GM23338 (cell line): ENCODE measurements around the gene FRMD1. TPM values are rescaled to one million over a fixed set of nuclear protein-coding genes. Genes with fewer than 3 reads are reported as not detected.

Source experiments
- ATAC-seq: fragments of 200-7000 bp; cut with Tn5 transposase; 3 replicates; pipeline ENCODE4 v1.9.1; 2020
- DNase-seq: peaks from one replicate; pipeline ENCODE4 v3.0.0-alpha.2; 2015; ENCODE audit warnings: low spot score
- H2AFZ ChIP-seq: fragments of 200-600 bp; sonication (generic); 2 replicates; pipeline ENCODE4 v1.8.0; 2016; ENCODE audit warnings: antibody characterized with exemption, mild to moderate bottlenecking, moderate library complexity
- H3F3A ChIP-seq: fragments of 200-600 bp; sonication (generic); replicated peaks from 2 replicates; pipeline ENCODE4 v1.8.0; 2017; ENCODE audit warnings: antibody characterized with exemption, mixed run types, low read depth
- H3K27ac ChIP-seq: fragments of 200-600 bp; sonication (generic); 2 replicates; pipeline ENCODE4 v1.6.1; 2016; ENCODE audit warnings: low read depth
- H3K27me3 ChIP-seq: fragments of 200-600 bp; sonication (generic); 2 replicates; pipeline ENCODE4 v1.8.0; 2016; ENCODE audit warnings: mild to moderate bottlenecking, mixed run types, moderate library complexity; ENCODE audit not compliant: insufficient read depth
- H3K36me3 ChIP-seq: fragments of 200-600 bp; sonication (generic); 2 replicates; pipeline ENCODE4 v1.8.0; 2016; ENCODE audit warnings: mild to moderate bottlenecking; ENCODE audit not compliant: insufficient read depth
- H3K4me1 ChIP-seq: fragments of 200-600 bp; sonication (generic); 2 replicates; pipeline ENCODE4 v1.8.0; 2016; ENCODE audit warnings: mild to moderate bottlenecking, moderate library complexity; ENCODE audit not compliant: insufficient read depth
- H3K4me2 ChIP-seq: fragments of 200-600 bp; sonication (generic); 2 replicates; pipeline ENCODE4 v1.7.1; 2017; ENCODE audit warnings: mixed run types
- H3K4me3 ChIP-seq: fragments of 200-600 bp; sonication (generic); 2 replicates; pipeline ENCODE4 v1.6.1; 2016; ENCODE audit warnings: mixed run types
- H3K79me2 ChIP-seq: fragments of 200-600 bp; sonication (generic); replicated peaks from 2 replicates; pipeline ENCODE4 v1.8.0; 2017; ENCODE audit warnings: mild to moderate bottlenecking; ENCODE audit not compliant: insufficient read depth
- H3K9me2 ChIP-seq: fragments of 200-600 bp; sonication (generic); 2 replicates; pipeline ENCODE4 v1.8.0; 2017; ENCODE audit not compliant: insufficient read depth
- H4K20me1 ChIP-seq: fragments of 200-600 bp; sonication (generic); replicated peaks from 2 replicates; pipeline ENCODE4 v1.8.0; 2017; ENCODE audit warnings: mild to moderate bottlenecking; ENCODE audit not compliant: insufficient read depth
- H3K27ac Mint-ChIP-seq: 2 replicates; pipeline ENCODE4 v1.8.0; 2020; ENCODE audit warnings: inconsistent platforms, mild to moderate bottlenecking, moderate library complexity, mixed read lengths
- H3K27me3 Mint-ChIP-seq: 3 replicates; pipeline ENCODE4 v1.8.0; 2022; ENCODE audit warnings: low read depth, mild to moderate bottlenecking, moderate library complexity, mixed read lengths, inconsistent platforms; ENCODE audit not compliant: insufficient read depth, poor library complexity
- H3K36me3 Mint-ChIP-seq: 3 replicates; pipeline ENCODE4 v1.8.0; 2021; ENCODE audit warnings: low read depth, mild to moderate bottlenecking, inconsistent platforms, moderate library complexity, mixed read lengths
- H3K4me1 Mint-ChIP-seq: 3 replicates; pipeline ENCODE4 v1.8.0; 2020; ENCODE audit warnings: mild to moderate bottlenecking, inconsistent platforms, mixed read lengths
- H3K4me3 Mint-ChIP-seq: 3 replicates; pipeline ENCODE4 v1.8.0; 2021; ENCODE audit warnings: moderate library complexity, mild to moderate bottlenecking, inconsistent platforms, mixed read lengths
- H3K9me3 Mint-ChIP-seq: 3 replicates; pipeline ENCODE4 v1.8.0; 2020; ENCODE audit warnings: moderate library complexity, mild to moderate bottlenecking, inconsistent platforms, mixed read lengths
- EZH2 ChIP-seq: fragments of 200-600 bp; sonication (generic); IDR thresholded peaks from one replicate; pipeline ENCODE4 v1.8.0; 2017; ENCODE audit warnings: antibody characterized with exemption, mild to moderate bottlenecking, low read depth; ENCODE audit not compliant: unreplicated experiment
- EZH2phosphoT487 ChIP-seq: fragments of 200-600 bp; sonication (generic); IDR thresholded peaks from one replicate; pipeline ENCODE4 v1.8.1; 2018; ENCODE audit warnings: antibody characterized with exemption; ENCODE audit not compliant: unreplicated experiment
- NANOG ChIP-seq: IDR thresholded peaks from 2 replicates; pipeline ENCODE4 v1.6.1; 2016; ENCODE audit warnings: antibody characterized with exemption, borderline replicate concordance
- ZNF114 ChIP-seq: fragments of 250-450 bp; sonication (Bioruptor Pico); IDR thresholded peaks from 2 replicates; pipeline ENCODE4 v1.5.0; 2020; ENCODE audit warnings: mild to moderate bottlenecking, moderate library complexity
- polyA plus RNA-seq: library from polyadenylated mRNA; unstranded; fragments of >200 nt; fragmentation: Nextera tagmentation; extraction: Ambion mirVana; gene quantifications from 2 replicates; pipeline ENCODE4 v1.2.1, GENCODE V29; 2016
- total RNA-seq: library from RNA; depleted of rRNA; stranded (reverse); fragments of >200 nt; shearing (Covaris generic); gene quantifications from 2 replicates; pipeline ENCODE4 v1.2.3, GENCODE V29; 2014
- TF ChIP-seq, protein P1 (sequence below): fragments of 250-450 bp; sonication (Bioruptor Pico); IDR thresholded peaks from 2 replicates; pipeline ENCODE4 v1.5.0; 2020; ENCODE audit warnings: mild to moderate bottlenecking, moderate library complexity

FRMD1 gene
- total and polyA plus RNA-seq, 2 experiments from 2014 or later, result 1.0 to 2.0 TPM

DNA sequence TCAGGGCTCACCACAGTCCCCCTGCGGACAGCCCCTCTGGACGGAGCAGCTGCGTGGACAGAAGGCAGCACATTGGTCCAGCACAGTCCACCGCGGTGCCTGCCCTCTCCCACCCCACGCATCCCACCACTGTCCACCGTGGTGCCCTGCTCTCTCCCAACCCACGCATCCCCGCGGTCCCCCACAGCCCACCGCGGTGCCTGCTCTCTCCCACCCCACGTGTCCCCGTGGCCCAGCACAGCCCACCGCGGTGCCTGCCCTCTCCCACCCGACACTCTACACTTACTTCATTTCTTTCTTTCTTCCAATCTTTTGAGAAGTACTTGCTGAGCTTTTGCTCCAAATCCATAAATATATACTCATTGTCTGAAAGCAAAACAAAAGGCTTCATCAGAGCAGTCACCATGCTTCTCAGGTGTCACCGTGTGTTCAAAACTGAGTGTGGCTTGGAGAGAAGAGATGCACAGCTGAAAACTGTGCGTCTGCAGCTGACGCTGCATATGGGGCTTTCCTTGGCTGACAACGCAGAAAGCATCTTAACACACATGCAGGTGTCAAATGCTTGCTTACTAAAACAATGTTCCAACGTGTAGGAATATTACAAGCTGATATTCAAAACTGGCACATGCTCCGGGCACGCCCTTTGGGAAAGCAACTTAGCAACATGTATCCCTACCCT is 11.8 kb downstream of the FRMD1 start (continued):
- TF ChIP-seq, protein P1, sequence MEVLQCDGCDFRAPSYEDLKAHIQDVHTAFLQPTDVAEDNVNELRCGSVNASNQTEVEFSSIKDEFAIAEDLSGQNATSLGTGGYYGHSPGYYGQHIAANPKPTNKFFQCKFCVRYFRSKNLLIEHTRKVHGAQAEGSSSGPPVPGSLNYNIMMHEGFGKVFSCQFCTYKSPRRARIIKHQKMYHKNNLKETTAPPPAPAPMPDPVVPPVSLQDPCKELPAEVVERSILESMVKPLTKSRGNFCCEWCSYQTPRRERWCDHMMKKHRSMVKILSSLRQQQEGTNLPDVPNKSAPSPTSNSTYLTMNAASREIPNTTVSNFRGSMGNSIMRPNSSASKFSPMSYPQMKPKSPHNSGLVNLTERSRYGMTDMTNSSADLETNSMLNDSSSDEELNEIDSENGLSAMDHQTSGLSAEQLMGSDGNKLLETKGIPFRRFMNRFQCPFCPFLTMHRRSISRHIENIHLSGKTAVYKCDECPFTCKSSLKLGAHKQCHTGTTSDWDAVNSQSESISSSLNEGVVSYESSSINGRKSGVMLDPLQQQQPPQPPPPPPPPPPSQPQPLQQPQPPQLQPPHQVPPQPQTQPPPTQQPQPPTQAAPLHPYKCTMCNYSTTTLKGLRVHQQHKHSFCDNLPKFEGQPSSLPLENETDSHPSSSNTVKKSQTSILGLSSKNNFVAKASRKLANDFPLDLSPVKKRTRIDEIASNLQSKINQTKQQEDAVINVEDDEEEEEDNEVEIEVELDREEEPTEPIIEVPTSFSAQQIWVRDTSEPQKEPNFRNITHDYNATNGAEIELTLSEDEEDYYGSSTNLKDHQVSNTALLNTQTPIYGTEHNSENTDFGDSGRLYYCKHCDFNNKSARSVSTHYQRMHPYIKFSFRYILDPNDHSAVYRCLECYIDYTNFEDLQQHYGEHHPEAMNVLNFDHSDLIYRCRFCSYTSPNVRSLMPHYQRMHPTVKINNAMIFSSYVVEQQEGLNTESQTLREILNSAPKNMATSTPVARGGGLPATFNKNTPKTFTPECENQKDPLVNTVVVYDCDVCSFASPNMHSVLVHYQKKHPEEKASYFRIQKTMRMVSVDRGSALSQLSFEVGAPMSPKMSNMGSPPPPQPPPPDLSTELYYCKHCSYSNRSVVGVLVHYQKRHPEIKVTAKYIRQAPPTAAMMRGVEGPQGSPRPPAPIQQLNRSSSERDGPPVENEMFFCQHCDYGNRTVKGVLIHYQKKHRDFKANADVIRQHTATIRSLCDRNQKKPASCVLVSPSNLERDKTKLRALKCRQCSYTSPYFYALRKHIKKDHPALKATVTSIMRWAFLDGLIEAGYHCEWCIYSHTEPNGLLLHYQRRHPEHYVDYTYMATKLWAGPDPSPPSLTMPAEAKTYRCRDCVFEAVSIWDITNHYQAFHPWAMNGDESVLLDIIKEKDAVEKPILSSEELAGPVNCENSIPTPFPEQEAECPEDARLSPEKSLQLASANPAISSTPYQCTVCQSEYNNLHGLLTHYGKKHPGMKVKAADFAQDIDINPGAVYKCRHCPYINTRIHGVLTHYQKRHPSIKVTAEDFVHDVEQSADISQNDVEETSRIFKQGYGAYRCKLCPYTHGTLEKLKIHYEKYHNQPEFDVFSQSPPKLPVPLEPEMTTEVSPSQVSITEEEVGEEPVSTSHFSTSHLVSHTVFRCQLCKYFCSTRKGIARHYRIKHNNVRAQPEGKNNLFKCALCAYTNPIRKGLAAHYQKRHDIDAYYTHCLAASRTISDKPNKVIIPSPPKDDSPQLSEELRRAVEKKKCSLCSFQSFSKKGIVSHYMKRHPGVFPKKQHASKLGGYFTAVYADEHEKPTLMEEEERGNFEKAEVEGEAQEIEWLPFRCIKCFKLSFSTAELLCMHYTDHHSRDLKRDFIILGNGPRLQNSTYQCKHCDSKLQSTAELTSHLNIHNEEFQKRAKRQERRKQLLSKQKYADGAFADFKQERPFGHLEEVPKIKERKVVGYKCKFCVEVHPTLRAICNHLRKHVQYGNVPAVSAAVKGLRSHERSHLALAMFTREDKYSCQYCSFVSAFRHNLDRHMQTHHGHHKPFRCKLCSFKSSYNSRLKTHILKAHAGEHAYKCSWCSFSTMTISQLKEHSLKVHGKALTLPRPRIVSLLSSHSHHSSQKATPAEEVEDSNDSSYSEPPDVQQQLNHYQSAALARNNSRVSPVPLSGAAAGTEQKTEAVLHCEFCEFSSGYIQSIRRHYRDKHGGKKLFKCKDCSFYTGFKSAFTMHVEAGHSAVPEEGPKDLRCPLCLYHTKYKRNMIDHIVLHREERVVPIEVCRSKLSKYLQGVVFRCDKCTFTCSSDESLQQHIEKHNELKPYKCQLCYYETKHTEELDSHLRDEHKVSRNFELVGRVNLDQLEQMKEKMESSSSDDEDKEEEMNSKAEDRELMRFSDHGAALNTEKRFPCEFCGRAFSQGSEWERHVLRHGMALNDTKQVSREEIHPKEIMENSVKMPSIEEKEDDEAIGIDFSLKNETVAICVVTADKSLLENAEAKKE (CRISPR knock-in tag), result no peak
- TF ChIP-seq EZH2phosphoT487 (no peak), NANOG (no peak), ZNF114 (CRISPR knock-in tag) (no peak), EZH2 (no peak)

DNA sequence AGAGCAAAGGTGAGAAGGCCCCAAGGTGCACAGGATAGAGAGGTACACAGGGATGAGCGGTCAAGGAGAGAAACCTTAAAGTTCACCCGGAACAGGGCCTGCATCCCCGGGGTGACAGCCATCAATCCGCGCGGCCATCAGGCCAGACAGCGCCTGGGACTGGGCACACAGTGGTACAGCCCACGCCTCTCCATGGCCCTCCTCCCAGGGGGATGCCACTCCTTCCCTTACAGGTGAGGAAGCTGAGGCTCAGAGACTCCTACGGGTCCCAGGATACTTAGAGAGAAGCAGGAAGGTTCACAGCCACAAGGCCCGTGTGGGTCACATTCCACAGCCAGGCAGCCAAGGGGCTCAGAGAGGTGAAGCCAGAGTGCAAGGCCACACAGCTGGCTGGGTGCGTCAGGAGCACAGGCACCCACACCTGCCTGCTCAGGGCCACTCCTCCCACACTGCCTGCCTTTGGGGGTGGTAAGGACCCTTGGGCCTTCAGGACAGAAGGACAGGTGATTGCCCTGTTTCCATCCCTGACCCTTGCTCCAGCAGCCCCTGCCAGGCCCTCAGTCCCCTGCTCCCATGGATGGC is 14.7 kb downstream of the FRMD1 start:
- no peak overlapping the region for H3K4me2 ChIP-seq
- no peaks in the 10 kb centered on the region for H4K20me1 ChIP-seq
- Mint-ChIP-seq H3K27me3 (peaks cover 7% of the 10 kb centered on the region), H3K9me3 (no peaks in the 10 kb centered on the region), H3K4me1 (no peaks in the 10 kb centered on the region), H3K4me3 (no peak overlapping the region), H3K27ac (no peak overlapping the region), H3K36me3 (no peaks in the 10 kb centered on the region)
- no peak overlapping the region for H2AFZ ChIP-seq
- DNase-seq, result no peak
- ATAC-seq, result no peak
- H3K4me1 ChIP-seq, result no peaks in the 10 kb centered on the region
- H3K9me2 ChIP-seq, result no peaks in the 10 kb centered on the region
- H3K4me3 ChIP-seq, result no peak overlapping the region
- no peaks in the 10 kb centered on the region for H3K79me2 ChIP-seq
- no peaks in the 10 kb centered on the region for H3K36me3 ChIP-seq
- no peak for TF ChIP-seq NANOG
- TF ChIP-seq EZH2phosphoT487, result no peak
- TF ChIP-seq EZH2, result no peak
- H3F3A ChIP-seq, result no peaks in the 10 kb centered on the region
- no peaks in the 10 kb centered on the region for H3K27me3 ChIP-seq
- no peak overlapping the region for H3K27ac ChIP-seq
